22Rv1 (cell line): ENCODE measurements around the gene RASSF4.

ENCODE experiments used
- H3K27ac ChIP-seq: fragments of 450-650 bp; 2 replicates; pipeline ENCODE4 v1.5.1; 2017
- CTCF ChIP-seq: fragments of 450-650 bp; IDR thresholded peaks from 2 replicates; pipeline ENCODE4 v1.5.1; 2017; ENCODE audit warnings: mild to moderate bottlenecking
- ZFX ChIP-seq: fragments of 450-650 bp; IDR thresholded peaks from 2 replicates; pipeline ENCODE4 v1.6.1; 2017; ENCODE audit warnings: antibody characterized with exemption, borderline replicate concordance

The RASSF4 gene

GRCh38 chr10:44960482-44961229, 1.1 kb downstream of the RASSF4 start:
- H3K27ac ChIP-seq = no peak overlapping the region
- TF ChIP-seq CTCF (no peak), ZFX (no peak)

DNA sequence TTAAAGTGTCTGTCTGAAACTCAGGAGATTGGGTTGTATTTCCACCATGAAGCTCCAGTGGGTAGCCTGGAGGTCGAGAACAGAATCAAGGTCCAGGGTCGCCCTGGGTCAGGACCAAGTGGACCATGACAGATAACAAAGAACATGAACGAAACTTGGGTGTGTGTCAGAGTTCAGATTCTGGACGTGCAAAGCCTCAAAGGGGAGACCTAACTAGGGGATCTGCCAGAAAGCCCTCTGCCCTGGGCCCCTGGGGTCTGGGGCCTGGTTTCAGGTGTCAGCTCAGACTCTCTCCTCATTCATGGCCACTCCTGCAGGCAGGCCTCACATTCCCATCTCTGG, 1.6 kb downstream of the RASSF4 start:
- TF ChIP-seq CTCF (no peak), ZFX (no peak)
- H3K27ac ChIP-seq = no peak overlapping the region

GRCh38 chr10:44961931-44962750, 2.5 kb downstream of the RASSF4 start:
- TF ChIP-seq ZFX = no peak
- no peak for TF ChIP-seq CTCF
- H3K27ac ChIP-seq = no peak overlapping the region

GRCh38 chr10:44962870-44963738, 3.5 kb downstream of the RASSF4 start:
- no peak for TF ChIP-seq ZFX
- peak; percentile 23 for TF ChIP-seq CTCF
- H3K27ac ChIP-seq = no peak overlapping the region

DNA sequence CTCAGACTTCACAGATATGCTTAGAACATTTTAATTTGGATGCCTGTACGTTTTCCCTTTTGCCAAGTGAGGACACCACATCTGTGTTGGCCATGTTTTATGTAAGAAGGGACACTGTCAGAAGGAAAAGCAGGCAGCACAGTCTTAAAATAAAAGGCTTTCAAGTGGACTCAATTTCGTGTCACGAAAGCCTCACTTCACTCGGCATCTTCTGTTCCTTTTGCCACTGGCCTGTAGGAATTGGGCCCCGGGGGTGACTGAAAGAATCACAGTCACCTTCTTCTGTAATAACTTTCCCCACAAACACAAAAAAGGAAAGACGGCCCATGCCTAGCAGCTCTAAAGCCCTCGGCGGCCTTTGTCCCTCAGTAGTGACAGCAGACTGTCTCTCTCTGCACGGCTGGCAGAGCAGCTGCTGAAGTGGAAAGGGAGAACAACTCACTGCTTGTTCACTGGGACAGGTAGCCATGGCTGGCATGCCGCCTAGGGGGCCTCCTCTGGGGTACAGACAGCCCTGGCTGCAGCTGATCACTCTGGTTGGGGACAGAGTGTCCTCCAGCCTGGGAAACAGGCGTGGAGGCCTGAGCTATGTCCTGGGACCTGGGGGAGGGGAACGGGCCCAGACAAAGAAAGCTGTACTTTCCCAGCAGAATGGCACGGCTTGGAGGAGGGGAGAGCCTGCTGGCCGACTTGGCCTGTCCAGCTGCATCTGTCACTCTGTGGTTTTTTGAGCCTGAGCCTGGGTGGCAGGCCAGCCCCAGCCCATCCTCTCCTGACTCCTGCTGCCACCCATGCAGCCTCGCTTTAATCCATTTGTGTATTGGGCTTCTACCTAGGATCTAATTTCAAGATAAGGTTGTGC, 4.4 kb downstream of the RASSF4 start:
- no peak overlapping the region for H3K27ac ChIP-seq
- TF ChIP-seq CTCF = no peak
- TF ChIP-seq ZFX = no peak

DNA sequence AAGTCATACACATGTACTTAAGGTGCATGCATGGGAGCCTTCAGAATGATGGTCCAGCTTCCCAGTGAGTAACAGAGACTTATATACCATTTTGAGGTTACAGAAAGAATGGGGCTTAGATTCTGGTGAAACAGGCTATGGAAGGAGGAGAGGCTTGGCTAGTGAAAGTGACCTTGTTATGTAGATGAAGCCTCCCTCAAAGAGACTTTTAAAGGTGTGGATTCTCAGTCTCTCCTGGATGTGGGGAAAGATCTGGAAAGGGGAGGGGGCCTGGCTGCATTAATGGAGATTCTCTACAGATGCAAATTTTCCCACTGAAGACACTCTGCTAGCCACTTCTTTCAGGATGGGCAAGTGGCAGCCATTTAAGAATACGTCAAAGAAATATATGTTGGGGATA, 5.5 kb downstream of the RASSF4 start:
- no peak for TF ChIP-seq CTCF
- TF ChIP-seq ZFX = no peak

More for the DNA sequence above, 5.5 kb downstream of the RASSF4 start:
- H3K27ac ChIP-seq = no peak overlapping the region
